SK-N-SH treated with all-trans-retinoic acid at 6 μM for 48 hours (cell line): ENCODE measurements around the gene TECTB.

Experiments used
- BACH2 ChIP-seq: fragments of 250-450 bp; sonication (Bioruptor Pico); IDR thresholded peaks from 2 replicates; pipeline ENCODE4 v1.9.0; 2021; ENCODE audit warnings: mild to moderate bottlenecking, borderline replicate concordance
- OSR1 ChIP-seq: fragments of 250-450 bp; sonication (Bioruptor Pico); IDR thresholded peaks from 2 replicates; pipeline ENCODE4 v1.8.0; 2022; ENCODE audit warnings: moderate library complexity, mild to moderate bottlenecking, inconsistent platforms
- PPARA ChIP-seq: fragments of 250-450 bp; sonication (Bioruptor Pico); IDR thresholded peaks from 2 replicates; pipeline ENCODE4 v1.5.0; 2020; ENCODE audit warnings: mild to moderate bottlenecking, borderline replicate concordance
- RARB ChIP-seq: fragments of 250-450 bp; sonication (Bioruptor Pico); IDR thresholded peaks from 2 replicates; pipeline ENCODE4 v1.8.0; 2021; ENCODE audit warnings: mild to moderate bottlenecking, moderate library complexity
- ZFP3 ChIP-seq: fragments of 250-450 bp; sonication (Bioruptor Pico); IDR thresholded peaks from 2 replicates; pipeline ENCODE4 v1.5.0; 2020; ENCODE audit warnings: mild to moderate bottlenecking, moderate library complexity
- ZFP30 ChIP-seq: fragments of 450-650 bp; formaldehyde crosslinking; IDR thresholded peaks from 2 replicates; pipeline ENCODE4 v1.5.0; 2022; ENCODE audit warnings: mild to moderate bottlenecking, moderate library complexity
- ZNF565 ChIP-seq: fragments of 450-650 bp; formaldehyde crosslinking; conservative IDR thresholded peaks from 2 replicates; pipeline ENCODE4 v1.5.0; 2020; ENCODE audit warnings: low read depth, mild to moderate bottlenecking, moderate library complexity
- ZNF70 ChIP-seq: fragments of 450-650 bp; formaldehyde crosslinking; IDR thresholded peaks from 2 replicates; pipeline ENCODE4 v1.5.0; 2020; ENCODE audit warnings: mild to moderate bottlenecking, moderate library complexity
- ZNF8 ChIP-seq: fragments of 450-650 bp; formaldehyde crosslinking; IDR thresholded peaks from 2 replicates; pipeline ENCODE4 v1.5.0; 2020; ENCODE audit warnings: mild to moderate bottlenecking, moderate library complexity
- TF ChIP-seq, protein P1 (sequence below): fragments of 250-450 bp; sonication (Bioruptor Pico); IDR thresholded peaks from 2 replicates; pipeline ENCODE4 v1.8.0; 2020; ENCODE audit warnings: mild to moderate bottlenecking, moderate library complexity, borderline replicate concordance
- TF ChIP-seq, protein P2 (sequence below): fragments of 250-450 bp; sonication (Bioruptor Pico); IDR thresholded peaks from 2 replicates; pipeline ENCODE4 v1.5.0; 2020; ENCODE audit warnings: mild to moderate bottlenecking, moderate library complexity
- TF ChIP-seq, protein P3 (sequence below): fragments of 250-450 bp; sonication (Bioruptor Pico); IDR thresholded peaks from 2 replicates; pipeline ENCODE4 v1.5.1; 2021; ENCODE audit warnings: mild to moderate bottlenecking, moderate library complexity
- TF ChIP-seq, protein P4 (sequence below): fragments of 250-450 bp; sonication (Bioruptor Pico); IDR thresholded peaks from 2 replicates; pipeline ENCODE4 v1.5.1; 2020; ENCODE audit warnings: low read depth, mild to moderate bottlenecking, moderate library complexity

DNA sequence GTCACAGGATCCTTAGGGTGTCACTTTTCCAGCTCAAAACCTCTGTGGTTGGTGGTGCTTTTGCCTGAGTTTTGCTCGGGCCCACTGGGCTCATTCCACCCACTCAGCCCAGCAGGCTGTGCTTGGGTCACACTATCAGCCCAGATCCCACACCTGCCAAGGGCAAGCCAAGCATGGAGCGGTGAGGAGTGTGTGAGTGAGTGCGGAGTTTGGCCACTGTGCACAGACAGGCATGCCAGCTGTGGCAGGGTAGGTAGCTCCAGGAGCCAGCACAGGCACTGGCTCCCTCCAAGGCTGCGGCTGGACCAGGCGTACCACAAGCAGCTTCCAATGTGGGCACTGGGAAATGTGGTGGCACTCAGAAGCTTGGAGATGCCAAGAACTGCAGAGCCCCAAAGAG, 43.9 kb upstream of the TECTB start:
- TF ChIP-seq, protein P1, sequence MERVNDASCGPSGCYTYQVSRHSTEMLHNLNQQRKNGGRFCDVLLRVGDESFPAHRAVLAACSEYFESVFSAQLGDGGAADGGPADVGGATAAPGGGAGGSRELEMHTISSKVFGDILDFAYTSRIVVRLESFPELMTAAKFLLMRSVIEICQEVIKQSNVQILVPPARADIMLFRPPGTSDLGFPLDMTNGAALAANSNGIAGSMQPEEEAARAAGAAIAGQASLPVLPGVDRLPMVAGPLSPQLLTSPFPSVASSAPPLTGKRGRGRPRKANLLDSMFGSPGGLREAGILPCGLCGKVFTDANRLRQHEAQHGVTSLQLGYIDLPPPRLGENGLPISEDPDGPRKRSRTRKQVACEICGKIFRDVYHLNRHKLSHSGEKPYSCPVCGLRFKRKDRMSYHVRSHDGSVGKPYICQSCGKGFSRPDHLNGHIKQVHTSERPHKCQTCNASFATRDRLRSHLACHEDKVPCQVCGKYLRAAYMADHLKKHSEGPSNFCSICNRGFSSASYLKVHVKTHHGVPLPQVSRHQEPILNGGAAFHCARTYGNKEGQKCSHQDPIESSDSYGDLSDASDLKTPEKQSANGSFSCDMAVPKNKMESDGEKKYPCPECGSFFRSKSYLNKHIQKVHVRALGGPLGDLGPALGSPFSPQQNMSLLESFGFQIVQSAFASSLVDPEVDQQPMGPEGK = no peak
- TF ChIP-seq ZNF8 = no peak
- TF ChIP-seq, protein P2, sequence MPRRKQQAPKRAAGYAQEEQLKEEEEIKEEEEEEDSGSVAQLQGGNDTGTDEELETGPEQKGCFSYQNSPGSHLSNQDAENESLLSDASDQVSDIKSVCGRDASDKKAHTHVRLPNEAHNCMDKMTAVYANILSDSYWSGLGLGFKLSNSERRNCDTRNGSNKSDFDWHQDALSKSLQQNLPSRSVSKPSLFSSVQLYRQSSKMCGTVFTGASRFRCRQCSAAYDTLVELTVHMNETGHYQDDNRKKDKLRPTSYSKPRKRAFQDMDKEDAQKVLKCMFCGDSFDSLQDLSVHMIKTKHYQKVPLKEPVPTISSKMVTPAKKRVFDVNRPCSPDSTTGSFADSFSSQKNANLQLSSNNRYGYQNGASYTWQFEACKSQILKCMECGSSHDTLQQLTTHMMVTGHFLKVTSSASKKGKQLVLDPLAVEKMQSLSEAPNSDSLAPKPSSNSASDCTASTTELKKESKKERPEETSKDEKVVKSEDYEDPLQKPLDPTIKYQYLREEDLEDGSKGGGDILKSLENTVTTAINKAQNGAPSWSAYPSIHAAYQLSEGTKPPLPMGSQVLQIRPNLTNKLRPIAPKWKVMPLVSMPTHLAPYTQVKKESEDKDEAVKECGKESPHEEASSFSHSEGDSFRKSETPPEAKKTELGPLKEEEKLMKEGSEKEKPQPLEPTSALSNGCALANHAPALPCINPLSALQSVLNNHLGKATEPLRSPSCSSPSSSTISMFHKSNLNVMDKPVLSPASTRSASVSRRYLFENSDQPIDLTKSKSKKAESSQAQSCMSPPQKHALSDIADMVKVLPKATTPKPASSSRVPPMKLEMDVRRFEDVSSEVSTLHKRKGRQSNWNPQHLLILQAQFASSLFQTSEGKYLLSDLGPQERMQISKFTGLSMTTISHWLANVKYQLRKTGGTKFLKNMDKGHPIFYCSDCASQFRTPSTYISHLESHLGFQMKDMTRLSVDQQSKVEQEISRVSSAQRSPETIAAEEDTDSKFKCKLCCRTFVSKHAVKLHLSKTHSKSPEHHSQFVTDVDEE (CRISPR knock-in tag) = no peak
- TF ChIP-seq ZNF565 (CRISPR knock-in tag) = no peak
- TF ChIP-seq BACH2 (CRISPR knock-in tag) = no peak
- TF ChIP-seq, protein P3, sequence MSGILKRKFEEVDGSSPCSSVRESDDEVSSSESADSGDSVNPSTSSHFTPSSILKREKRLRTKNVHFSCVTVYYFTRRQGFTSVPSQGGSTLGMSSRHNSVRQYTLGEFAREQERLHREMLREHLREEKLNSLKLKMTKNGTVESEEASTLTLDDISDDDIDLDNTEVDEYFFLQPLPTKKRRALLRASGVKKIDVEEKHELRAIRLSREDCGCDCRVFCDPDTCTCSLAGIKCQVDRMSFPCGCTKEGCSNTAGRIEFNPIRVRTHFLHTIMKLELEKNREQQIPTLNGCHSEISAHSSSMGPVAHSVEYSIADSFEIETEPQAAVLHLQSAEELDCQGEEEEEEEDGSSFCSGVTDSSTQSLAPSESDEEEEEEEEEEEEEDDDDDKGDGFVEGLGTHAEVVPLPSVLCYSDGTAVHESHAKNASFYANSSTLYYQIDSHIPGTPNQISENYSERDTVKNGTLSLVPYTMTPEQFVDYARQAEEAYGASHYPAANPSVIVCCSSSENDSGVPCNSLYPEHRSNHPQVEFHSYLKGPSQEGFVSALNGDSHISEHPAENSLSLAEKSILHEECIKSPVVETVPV (CRISPR knock-in tag) = no peak
- TF ChIP-seq OSR1 (CRISPR knock-in tag) = no peak
- TF ChIP-seq ZFP3 (CRISPR knock-in tag) = no peak
- no peak for TF ChIP-seq ZFP30 (CRISPR knock-in tag)
- TF ChIP-seq RARB (CRISPR knock-in tag) = no peak
- TF ChIP-seq, protein P4, sequence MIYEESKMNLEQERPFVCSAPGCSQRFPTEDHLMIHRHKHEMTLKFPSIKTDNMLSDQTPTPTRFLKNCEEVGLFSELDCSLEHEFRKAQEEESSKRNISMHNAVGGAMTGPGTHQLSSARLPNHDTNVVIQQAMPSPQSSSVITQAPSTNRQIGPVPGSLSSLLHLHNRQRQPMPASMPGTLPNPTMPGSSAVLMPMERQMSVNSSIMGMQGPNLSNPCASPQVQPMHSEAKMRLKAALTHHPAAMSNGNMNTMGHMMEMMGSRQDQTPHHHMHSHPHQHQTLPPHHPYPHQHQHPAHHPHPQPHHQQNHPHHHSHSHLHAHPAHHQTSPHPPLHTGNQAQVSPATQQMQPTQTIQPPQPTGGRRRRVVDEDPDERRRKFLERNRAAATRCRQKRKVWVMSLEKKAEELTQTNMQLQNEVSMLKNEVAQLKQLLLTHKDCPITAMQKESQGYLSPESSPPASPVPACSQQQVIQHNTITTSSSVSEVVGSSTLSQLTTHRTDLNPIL = no peak
- TF ChIP-seq ZNF70 (CRISPR knock-in tag) = no peak
- TF ChIP-seq PPARA (CRISPR knock-in tag) = no peak
